Globus pallidus (tissue), 1 donor: ENCODE results near the gene HMCN2.

Experiments used
- DNase-seq: peaks from one replicate; pipeline ENCODE4 v3.0.0-alpha.2; 2015; ENCODE audit warnings: low spot score

Gene HMCN2

GRCh38 chr9:130308081-130308571 is 42.6 kb downstream of the HMCN2 start:
- no peak for DNase-seq

DNA sequence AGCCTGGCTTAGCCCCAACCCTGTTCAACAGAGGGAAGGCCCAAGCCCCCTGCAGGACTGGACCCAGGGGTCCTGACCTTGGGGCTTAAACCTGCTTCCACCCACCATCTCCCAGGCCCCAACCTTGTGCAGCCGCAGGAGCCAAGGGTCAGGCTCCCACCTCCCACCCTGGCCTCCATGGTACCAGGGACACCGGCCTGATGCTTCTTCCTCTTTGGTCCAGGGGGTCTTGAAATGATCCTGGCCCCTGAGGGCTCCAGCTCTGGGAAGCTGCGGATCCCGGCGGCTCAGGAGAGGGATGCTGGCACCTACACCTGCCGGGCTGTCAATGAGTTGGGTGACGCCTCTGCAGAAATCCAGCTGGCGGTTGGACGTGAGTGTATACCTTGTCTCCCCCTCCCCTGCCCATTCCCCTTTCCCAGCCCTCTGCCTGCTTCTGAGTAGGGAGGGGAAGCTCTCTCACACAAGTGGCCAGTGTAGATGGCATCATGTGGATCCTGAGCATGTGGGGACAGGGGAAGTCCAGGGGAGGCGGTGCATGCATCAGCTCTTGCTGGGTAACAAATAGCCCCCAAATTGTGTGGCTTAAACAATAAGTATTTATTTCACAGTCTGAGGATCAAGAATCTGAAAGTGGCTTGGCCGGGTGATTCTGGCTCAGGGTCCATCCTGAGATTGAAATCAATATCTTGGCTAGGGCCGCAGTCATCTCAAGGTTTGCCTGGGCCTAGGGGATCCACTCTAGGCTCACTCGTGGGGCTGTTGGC is 44.3 kb downstream of the HMCN2 start:
- no peak for DNase-seq

DNA sequence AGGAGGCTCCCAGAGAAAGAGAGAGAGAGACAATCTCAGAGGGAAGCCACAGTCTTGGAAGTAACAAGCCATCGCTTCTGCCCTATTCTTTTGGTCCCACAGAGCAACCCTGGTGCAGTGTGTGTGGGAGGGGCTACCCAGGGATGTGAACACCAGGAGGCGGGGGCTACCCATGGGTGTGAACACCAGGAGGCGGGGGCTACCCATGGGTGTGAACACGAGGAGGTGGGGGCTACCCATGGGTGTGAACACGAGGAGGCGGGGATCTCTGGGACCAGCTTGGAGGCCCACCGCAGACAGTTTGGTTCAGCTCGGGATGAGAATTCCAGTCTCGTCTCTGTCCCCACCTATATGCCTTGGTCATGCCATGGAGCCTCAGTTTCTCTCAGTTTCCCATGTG is 44.9 kb downstream of the HMCN2 start:
- no peak for DNase-seq

- DNase-seq: no peak
Measured at GRCh38 chr9:130311003-130311402, 45.4 kb downstream of the HMCN2 start.

DNA sequence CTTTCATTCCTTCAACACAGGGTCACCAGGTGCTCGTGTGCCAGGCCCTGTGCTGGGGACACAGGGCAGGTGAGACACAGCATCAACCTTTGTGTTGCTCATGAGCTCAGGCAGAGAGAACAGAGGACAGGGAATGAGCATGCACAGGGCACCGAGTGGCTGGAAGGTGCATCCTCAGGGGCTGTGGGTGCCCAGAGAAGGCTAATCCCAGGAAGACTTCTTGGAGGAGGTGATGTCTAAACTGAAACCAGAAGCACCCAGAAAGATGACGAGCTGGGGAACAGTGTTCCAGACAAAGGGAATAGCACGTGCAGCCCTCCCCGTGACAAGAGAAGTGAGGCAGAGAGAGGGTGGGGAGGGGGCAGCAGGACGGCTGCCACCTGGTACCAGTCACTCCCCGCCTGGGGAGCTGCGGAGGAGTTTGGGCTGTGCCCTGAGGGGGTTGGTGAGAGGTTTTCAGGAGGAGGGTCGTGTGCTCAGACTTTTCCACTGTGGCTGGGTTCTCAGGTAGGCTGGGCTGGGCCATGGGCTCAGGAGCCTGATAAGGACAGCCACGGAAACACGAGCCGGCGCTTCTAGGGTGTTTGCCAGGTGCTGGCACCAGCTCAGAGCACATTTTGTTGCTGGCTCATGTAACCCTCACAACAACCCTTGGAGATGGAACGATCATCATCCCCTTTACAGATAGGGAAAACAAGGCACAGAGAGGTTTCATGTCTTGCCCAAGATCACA is 46.0 kb downstream of the HMCN2 start:
- no peak for DNase-seq

GRCh38 chr9:130313103-130313858 is 47.7 kb downstream of the HMCN2 start:
- no peak for DNase-seq

GRCh38 chr9:130315446-130316226 is 50.1 kb downstream of the HMCN2 start:
- DNase-seq: no peak

DNA sequence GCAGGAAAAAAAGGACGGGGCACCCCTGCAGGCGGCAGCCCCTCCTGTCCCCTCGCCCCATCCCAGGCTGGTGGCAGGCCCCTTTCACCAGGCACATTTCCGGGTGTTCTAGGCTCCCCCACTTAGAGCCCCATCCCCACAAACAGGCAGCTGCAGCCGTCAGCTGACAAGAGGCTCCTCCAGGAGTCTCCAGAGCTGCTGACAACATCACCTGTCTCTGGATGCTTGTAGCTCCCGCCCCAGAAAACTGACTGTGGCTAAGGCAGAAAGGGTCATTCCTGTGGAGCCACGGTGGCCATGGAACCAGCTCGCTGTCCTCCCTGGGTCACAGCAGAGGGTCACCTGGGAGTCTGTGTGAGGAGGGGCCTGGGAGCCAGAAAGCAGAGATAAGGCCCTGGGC is 50.9 kb downstream of the HMCN2 start:
- DNase-seq: no peak

DNA sequence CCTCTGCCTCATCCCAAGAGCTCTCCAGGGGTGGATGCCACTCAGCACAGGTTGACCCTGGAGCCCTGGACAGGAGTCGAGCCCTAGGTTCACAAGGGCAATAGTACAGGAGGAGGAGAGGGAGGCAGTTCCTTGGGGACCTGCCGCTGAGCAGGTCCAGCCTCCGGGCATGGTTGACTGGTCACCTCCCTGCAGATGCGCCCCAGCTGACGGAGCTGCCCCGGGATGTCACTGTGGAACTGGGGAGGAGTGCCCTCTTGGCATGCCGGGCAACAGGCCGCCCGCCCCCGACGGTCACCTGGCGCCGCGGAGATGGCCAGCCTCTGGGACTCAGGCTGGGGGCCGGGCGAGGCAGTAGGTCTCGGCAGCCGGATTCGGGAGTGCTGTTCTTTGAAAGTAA is 53.7 kb downstream of the HMCN2 start:
- no peak for DNase-seq

DNA sequence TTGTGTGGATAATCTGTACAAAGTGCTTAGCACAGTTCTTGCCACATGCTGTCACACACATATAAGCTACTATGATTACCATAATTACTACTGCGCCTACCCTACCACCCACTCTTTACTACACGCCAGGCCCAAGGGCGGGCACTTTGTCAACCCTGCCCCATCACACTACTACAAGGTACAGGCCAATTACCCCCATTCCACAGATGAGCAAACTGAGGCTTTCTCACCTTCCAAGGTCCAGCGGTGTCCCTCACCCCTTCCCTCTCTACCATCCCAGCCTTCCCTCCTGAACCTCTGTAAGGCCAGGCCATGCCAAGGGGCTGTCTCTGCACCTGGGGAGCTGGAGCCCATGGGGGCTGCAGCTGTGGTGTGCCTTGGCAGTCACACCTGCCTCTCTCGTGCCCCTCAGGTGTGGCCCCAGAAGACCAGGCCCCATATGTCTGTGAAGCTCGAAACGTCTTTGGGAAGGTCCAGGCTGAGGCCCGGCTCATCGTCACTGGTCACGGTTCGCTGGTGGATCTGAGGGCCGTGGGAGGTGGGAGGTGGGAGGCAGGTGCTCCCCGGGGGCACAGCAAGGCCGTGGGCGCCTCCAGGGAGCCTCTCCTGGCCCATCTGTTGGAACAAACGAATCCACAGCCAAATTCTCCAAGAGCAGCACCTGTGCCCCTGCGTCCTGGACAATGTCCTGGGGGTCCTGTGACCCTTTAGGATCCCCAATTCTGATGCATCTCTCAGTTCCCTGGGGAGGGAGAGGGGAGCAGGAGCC is 54.6 kb downstream of the HMCN2 start:
- DNase-seq: no peak

- DNase-seq: no peak
Measured at GRCh38 chr9:130320723-130321481, 55.3 kb downstream of the HMCN2 start.

DNA sequence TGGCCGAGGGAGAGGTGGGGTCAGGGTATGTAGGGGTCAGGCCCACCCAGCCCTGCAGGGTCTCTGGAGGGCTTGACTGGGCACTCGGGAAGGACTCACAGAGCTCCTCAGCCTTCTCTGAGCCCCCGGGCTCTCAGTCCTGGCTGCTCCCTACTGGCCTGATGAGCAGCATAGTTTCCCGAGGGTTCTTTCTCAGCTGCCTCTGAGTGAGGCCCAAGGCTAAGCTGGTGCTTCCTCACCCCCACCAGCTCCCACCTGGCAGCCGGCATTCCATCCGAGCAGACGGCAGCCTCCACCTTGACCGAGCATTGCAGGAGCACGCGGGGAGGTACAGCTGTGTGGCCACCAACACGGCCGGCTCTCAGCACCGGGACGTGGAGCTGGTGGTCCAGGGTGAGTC is 56.0 kb downstream of the HMCN2 start:
- DNase-seq: no peak

GRCh38 chr9:130323051-130323745 is 57.6 kb downstream of the HMCN2 start:
- no peak for DNase-seq

GRCh38 chr9:130325921-130326320 is 60.4 kb downstream of the HMCN2 start:
- no peak for DNase-seq

- no peak for DNase-seq
Measured at GRCh38 chr9:130327070-130327780, 61.7 kb downstream of the HMCN2 start.

DNA sequence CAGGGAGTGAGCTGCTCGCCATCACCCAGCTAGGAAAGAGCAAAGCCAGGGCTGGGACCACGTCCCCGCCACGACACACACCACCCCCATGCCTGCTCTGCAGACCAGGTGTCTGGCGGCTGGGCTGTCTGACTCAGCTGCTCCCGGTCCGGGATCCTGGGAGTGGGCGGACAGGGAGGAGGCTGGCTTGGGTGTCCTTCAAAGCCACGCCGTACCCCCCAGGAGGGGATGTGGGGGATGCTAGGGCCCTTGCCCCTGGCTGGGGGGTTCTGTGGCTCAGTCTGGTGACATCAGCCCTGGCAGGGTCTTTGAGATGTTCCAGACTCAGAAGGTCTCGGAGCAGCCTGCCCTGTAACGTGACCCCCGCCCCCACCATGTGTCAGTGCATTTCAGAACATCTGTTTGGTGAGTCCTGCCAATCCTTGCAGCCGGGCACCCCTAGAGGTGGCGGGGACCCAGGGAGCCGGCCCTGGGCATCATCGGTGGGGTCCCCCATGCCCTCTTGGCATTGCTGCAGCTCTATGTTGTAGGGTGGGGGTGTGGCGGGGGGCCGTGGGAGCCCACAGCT is 62.3 kb downstream of the HMCN2 start:
- no peak for DNase-seq

DNA sequence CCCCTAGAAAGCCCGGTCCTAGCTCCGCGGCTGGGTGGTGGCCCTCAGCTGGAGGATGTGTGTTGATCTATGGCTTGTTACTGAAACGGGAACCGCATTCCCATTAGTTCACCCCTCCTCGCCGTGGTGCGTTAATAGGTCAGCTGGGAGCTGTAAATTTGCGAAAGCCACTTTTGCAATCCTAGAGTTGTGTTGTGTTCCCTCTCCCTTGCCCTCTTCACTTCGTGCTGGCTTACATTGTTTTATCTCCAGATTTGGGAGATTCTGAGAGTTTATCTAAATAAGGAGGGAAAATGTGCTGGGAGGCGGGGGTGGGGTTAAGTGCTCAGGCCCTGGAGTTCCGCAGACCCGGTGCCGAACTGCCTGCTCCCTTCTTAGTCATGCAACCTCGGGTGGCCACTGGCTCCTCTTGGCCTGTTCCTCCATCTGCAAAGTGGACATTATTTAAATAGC is 62.8 kb downstream of the HMCN2 start:
- DNase-seq: no peak

- DNase-seq: no peak
Measured at GRCh38 chr9:130329061-130329460, 63.5 kb downstream of the HMCN2 start.
